Measurements from ENCODE around the gene HSD11B2.

DNA sequence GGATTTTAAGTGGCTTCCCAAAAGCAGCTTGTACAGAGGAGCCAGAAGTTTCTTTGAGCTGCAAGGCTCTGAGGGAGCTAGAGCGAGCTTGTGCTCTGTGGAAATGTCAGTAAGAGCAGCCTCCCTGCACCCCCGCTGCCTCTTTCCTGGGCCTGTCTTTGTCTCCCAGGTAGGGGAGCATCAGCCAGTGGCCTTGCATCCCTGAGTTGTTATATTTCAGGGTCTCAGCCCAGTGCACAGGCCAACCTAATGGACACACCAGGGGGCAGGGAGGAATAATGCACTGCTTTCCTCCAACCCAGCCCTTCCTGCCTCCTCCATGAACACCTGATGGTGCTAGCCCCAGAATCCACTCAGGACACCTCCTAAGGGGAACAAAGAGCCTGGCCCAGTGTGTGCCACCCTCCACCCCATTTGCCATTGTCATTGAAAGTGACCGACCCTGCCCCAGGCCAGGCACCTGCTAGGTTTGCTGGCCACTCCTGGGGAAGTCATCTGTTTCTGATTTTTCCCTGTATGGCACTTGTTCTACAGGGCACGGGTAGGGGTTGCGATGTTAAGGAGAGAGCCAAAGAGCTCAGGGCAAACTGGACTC lies 44.0 kb upstream of the HSD11B2 start:
- TF ChIP-seq, protein P1, sequence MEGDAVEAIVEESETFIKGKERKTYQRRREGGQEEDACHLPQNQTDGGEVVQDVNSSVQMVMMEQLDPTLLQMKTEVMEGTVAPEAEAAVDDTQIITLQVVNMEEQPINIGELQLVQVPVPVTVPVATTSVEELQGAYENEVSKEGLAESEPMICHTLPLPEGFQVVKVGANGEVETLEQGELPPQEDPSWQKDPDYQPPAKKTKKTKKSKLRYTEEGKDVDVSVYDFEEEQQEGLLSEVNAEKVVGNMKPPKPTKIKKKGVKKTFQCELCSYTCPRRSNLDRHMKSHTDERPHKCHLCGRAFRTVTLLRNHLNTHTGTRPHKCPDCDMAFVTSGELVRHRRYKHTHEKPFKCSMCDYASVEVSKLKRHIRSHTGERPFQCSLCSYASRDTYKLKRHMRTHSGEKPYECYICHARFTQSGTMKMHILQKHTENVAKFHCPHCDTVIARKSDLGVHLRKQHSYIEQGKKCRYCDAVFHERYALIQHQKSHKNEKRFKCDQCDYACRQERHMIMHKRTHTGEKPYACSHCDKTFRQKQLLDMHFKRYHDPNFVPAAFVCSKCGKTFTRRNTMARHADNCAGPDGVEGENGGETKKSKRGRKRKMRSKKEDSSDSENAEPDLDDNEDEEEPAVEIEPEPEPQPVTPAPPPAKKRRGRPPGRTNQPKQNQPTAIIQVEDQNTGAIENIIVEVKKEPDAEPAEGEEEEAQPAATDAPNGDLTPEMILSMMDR (conservative IDR thresholded peaks at IDR 0.05; ENCODE audit: low read length), result no peak
- TF ChIP-seq EZH2phosphoT487 (IDR thresholded peaks at IDR 0.05; ENCODE audit: borderline replicate concordance, low read depth, low read length), result no peak

Data from OCI-LY7 (cell line).